ENCODE measurements around the gene LRPAP1.

- TF ChIP-seq CTCF (IDR thresholded peaks at IDR 0.05) (no peak), POLR2A (IDR thresholded peaks at IDR 0.05) (no peak), POLR2AphosphoS5 (IDR thresholded peaks at IDR 0.05) (no peak), EP300 (IDR thresholded peaks at IDR 0.05) (no peak)
Measured at GRCh38 chr4:3489451-3489962, 42.7 kb downstream of the LRPAP1 start.

All from stomach (tissue), 4 donors.